HG02678 (cell line): ENCODE measurements around the gene EEF1A2.
"Not testable (repeated sequence)": the region's sequence is repeated elsewhere in the genome, so short reads cannot be mapped to it uniquely, and the experiment has no call there.

Experiments
- ATAC-seq: cut with Tn5 transposase; IDR thresholded peaks from one replicate; pipeline ENCODE4 v1.9.1; 2021; ENCODE audit warnings: mild to moderate bottlenecking, moderate library complexity; ENCODE audit not compliant: unreplicated experiment

Gene EEF1A2

DNA sequence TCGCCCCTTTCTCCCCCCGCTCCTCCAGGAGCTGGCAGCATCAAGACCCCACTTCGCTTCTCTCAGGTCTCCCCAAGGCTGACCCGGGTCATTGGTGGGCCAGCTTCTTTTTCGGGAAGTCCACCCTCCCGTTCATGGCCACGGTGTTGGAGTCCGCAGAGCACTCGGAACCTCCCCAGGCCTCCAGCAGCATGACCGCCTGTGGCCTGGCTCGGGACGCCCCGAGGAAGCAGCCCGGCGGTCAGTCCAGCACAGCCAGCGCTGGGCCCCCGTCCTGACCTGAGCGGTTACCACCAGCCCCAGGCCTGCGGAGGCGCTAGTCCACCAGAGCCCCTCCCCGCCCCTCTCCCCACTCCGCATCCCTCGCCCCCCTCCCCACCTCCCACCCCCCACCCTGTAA, 22.7 kb upstream of the EEF1A2 start:
- no peak for ATAC-seq

DNA sequence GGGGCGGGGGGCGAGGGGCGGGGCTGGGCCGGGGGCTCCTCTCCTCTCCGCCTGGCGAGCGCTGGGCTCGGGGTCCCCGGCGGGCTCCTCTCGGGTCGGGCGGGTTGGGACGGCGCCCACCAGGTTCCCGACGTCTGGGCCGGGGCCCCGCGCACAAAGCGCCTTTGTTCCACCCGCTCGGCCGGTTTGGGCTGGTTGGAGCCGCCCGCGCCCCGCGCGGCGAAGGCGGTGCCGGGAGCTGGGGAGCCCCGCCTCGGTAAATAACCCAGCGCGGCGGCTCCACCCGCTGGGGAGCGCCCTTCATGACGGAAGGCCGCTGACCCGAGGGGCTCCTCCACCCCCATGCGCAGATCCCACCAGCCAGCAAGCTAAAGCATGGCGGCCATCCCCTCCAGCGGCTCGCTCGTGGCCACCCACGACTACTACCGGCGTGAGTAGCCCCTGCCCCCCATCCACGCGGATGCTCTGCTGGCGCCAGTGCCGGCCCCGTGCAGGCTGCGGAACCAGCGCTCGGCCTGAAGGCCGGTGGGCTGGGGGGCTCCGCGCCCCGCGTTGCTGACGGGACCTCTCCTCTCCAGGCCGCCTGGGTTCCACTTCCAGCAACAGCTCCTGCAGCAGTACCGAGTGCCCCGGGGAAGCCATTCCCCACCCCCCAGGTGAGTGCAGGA, 22.2 kb upstream of the EEF1A2 start:
- ATAC-seq = peak; percentile 38

DNA sequence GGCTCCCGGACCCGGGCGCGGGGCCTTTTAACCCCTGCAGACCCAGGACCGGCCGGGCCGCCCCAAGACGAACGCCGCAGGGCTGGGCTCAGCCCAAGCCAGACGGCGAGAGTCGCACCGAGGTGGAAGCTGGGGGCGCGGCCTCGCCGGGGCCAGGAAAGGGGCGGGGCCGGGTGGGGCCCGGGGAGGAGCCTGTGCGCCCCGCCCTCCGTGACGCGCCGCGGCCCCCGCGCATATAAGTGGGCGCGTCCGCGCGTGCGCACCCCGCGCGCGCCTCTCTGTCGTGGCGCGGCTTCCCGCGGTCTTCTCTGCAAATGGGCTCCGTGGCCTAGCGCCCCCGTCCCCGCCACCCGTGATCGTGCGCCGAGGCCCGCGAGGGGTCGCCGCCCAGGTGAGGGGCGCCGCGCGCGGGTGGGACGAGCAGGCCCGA, 21.6 kb upstream of the EEF1A2 start, which contains the start of gene PPDPF:
PPDPF (plus strand) TSS at position 262 of the 430 bp plus-strand sequence. CDS start 544 bp downstream, outside the sequence.
- peak; percentile 81 for ATAC-seq

DNA sequence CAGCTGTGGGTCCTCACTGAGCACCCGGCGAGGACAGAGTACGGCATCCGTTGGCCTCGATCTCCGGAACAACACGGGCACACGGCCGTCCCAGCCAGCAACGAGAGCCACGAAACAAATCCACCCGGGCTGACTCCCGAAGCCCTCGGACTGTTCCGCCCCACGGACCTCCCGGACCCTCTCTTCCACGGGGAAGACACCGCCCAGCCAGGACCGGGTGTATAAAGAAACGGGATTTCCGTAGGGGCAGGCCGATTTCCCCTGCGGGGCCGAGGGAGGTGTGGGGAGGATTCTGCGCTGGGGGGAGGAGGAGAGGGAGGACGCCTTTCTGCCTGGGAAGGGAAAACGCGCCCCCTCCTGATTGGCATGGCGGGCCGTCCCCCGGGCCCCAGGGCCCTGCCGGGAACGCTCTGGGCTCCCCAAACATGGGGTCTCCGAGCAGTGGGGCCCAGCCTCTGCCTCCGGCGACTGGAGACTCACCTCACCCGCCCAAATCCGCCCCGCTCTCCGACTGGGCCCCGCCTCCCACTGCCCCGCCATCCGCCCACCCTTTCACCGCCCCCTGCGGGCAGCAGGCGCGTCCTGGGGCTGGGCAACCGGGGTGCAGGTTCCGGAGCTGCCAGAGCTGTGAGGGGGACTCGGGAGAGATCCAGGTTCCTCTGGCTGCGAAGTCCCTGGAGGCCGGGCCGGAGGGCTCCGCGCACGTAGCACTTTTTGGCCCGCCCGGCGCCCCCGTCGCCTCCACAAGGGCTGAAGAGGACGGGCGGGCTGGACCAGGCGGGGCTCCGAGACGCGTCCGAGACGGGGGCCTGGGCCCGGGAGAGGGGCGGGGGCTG, 21.0 kb upstream of the EEF1A2 start:
- peak; percentile 32 for ATAC-seq

DNA sequence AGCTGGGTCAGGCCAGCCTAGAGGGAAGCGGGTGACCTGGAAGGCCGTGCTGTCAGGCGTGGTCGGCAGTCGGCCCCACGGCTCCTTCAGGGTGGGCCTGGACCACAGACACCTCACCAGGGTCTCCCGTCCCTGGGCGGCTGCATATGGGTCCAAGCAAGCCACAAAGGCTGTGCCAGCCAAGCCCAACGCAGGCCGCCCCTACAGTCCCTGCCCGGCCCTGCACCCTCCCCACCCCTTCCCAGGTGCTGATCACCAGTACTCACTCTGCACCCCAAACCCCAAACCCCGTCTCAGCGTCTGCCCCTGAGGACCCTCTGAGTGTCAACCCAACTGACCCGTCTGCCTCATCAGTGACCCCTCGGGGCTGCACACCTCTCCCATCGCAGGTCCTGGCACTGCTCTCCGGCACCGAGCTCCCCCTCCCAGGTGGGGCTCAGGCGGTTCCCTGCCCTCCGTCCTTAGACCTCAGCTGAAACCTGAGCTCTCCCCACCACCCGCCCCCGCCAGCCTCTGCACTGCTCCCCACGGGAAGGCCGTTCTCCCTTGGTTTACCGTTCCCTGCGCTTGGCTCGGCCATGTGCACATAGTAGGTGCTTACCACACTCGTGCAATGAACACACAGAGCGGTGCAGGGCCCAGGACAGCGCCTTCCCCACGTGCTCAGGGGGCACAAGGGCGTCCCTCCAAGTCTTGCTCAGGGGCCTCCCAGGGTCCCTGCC, 20.2 kb upstream of the EEF1A2 start:
- ATAC-seq = no peak

DNA sequence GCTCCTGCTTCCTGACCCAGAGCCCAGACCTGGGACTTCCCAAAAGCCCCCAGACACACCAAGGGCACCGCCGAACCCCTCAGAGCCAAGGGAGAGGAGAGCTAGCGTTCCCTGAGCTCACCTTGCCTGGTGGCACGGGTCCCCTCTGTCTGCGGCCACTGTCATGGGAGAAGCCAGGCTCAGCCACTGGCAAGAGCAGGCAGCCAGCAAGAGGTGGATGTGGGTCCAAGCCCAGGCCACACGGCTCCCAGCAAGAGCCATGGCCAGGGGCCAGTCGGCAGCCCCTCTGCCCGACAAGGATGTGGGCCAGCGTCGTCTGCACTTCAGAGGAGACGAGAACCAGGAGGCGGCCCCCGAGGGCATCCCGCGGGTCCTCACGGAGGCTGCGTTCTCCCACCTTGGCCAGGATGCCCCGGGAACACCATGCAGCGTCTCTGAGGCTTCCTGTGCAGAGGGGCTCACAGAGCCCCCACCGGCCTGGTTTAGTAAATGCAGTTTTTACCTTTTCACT, 19.5 kb upstream of the EEF1A2 start:
- no peak for ATAC-seq

DNA sequence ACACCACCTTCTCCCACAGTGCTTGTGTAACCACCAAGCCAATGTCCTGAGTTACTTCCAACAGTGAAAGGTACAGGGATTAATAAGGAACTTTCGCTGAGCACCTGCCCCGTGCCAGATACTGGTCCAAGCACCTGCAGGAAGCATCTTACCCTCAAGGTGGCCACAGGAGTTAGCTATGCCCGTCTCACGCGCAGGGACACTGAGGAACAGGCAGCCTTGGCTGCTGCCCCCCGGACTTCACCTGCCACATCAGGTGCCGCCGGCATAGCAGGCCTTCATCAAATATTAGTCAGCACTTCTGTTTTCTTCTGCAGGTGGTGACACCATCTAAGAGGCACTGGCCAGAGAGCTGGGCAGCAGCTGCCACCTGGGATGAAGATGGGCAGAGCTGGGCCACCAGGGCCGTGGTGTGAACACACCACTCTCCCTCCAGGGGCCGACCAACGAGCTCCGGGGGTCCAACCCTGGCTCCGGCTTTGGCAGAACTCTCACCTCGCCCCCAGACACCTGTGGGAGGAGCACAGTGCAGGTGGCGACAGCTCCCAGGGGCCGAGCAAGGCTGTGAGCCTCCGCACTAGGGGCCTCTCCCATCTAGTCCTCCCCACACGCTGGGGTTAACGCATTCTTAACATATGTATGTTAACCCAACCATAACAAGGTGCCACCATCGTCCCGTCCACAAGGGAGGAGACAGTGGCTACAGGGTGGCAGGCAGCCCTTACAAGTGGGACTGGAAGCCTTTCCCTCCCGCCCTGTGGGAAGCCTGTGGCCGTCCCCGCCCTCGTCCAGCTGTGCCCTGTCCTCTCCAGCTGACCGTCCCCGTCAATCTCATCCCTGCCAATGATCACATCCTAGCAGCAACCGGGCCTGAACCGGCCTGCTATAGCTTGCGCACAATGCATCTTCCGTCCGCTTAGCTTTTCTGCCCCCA, 18.8 kb upstream of the EEF1A2 start:
- ATAC-seq = no peak

DNA sequence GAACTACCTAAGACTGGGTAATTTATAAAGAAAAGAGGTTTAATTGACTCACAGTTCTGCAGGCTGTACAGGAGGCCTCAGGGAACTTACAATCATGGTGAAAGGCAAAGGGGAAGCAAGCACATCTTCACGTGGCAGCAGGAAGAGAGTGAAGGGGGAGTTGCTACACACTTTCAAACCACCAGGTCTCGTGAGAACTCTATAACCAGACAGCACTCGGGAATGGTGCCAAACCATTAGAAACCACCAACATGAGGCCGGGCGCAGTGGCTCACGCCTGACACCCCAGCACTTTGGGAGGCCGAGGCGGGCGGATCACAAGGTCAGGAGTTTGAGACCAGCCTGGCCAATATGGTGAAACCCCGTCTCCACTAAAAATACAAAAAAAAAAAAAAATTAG, 15.6 kb upstream of the EEF1A2 start:
- ATAC-seq = not testable (repeated sequence)

DNA sequence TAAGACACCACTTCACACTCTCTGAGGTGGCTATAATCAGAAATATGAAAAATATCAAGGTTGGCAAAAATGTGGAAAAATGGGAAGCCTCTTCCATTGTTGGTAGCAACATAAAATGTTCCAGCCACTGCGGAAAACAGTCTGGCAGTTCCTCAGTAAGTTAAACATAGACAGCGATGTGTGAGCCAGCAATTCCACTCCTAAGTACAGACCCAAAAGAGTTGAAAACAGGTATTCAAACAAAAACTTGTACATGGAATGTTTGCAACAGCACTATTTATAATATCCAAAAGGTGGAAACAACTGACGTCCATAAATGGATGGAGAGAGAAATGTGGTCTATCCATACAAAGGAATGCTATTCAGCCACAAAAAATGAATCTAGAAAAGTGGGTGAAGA, 14.3 kb upstream of the EEF1A2 start:
- no peak for ATAC-seq

DNA sequence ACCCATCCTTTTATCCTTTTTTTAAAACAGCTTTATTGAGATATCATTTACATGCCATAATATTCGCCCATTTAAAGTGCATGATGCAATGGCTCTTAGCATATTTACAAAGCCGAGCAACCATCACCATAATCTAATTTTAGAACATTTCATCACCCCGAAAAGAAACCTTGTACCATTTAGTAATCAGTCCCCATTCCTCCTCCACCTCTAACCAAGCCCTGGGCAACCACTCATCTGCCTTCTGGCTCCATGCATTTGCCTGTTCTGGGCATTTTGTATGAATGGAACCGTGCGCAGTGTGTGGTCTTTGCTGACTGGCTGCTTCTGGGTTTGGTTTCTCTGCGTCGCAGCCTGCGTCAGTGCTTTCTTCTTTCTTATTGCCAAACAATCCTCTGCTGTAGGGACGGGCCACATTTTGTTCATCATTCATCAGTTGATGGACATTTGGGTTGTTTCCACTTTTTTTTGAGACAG, 10.2 kb upstream of the EEF1A2 start:
- ATAC-seq = no peak

DNA sequence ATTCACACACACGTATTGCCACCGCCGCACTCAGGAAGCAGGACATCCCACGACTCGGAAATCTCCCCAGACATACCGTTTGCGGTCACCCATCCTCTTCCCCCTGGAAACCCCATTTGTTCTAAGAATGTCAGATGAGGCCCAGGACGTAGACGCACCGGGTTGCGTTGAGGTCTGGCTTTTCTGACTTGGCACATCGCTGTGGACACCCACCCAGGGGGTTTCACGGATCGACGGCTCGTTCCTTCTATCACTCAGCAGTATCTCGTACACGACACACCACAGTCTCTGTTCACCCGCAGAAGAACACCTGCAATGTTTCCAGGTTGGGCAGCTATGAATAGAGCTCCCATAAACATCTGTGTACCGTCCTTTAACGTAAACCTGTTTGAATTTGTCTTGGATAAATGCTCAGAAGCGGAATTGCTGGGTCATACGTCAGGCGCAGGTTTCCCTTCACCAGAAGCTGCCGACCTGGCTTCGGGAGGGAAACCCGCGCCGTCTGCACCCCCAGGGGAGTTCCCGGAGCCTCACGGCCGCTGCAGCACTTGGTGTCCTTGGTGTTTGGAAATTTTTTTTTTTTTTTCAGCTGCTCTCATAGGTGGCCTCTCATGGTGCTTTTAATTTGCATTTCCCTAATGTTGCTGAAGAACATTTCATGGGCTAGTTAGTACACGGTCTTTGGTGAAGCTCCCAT, 9.3 kb upstream of the EEF1A2 start:
- ATAC-seq = no peak

DNA sequence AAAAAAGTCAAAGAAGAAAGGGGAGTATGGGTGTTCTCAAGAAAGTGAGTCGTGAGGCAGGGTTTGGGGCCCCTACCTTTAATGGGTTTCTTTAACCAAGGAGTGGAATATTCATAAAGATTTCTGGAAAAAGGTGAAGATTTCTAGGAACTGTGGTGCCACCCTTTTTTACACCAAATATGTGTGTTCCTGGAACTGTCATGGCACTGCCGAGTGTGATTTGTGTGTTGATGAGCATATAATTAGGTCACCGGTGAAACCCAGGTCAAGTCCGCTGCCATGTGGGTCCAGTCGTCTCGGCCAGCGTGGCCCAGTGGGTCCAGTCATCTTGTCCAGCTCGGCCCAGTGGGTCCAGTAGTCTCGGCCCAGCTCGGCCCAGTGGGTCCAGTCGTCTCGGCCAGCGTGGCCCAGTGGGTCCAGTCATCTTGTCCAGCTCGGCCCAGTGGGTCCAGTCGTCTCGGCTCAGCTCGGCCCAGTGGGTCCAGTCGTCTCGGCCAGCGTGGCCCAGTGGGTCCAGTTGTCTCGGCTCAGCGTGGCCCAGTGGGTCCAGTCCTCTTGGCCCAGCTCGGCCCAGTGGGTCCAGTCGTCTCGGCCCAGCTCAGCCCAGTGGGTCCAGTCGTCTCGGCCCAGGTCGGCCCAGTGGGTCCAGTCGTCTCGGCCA, 8.3 kb upstream of the EEF1A2 start:
- ATAC-seq = no peak

DNA sequence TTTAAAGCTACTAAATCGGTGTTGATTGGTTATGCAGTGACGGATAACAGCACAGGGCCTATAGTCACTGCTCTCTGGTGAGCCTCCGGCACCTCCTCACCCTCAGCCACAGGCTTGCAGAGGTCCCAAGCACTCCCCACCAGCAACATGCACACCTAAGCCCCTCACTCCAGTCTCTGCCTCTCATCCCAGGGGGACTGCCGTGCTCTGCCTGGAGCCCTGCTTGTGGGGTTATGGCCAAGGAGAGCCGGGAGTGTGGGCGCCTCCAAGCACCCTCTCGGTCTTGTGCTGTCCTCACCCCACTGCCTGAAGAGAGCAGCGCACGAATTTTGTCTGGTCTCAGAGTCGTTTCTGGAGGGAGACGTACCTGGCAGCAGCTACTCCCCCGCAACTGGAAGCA, 6.8 kb upstream of the EEF1A2 start:
- ATAC-seq = no peak

DNA sequence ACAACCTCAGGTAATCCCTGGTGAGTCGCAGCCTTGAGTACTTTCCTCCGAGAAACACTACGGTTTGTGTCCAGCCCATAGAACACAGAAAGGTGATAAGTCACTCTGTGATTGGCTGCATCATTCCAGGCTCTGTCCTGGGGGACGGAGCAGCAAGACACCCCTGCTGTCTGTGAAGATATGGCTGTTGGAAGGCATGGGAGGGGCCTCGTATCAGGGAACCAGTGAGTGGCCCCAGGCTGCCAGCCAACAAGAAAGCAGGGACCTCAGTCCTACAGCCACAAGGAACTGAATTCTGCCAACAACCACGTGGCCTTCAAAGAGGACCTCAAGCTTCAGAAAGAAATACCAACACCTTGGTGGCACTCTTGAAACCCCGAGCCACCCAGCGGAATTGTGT, 6.4 kb upstream of the EEF1A2 start:
- ATAC-seq = no peak

DNA sequence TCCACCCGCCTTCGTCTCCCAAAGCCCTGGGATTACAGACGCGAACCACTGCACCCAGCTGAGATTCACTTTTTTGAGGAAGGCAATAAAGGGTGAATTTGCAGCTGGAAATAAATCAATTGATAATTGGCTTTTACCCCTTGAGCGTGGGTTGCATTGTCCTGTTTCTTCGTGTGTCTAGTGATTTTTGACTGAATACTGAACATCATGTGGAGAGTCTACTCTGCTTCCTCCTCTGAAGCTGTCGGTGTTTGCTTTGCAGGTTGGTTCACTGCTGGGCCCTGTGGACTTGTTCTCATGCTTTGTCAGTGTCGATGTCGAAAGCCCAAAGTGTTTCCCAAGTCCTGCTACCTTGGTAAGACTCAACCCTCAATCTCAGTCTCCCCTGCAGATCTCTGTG, 5.8 kb upstream of the EEF1A2 start:
- no peak for ATAC-seq

DNA sequence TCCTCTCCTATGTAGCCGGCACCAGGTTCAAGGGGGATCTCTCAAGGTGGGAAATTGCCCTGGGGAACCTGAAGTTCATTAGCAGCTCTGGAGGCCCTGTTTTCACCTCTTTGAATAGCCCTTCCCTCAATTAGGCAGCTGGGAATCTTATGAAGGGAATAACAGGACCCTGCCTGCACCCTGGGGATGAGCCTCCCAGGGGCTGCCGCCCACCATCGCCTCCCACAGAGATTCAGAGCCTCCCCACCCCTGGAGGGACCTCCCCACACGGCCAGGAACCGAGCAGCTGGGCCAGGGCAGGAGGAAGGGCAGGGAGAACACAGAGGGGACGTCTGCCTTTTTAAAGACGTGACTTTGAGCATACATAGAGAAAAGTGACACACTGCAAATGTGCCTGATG, 4.6 kb upstream of the EEF1A2 start:
- ATAC-seq = no peak

DNA sequence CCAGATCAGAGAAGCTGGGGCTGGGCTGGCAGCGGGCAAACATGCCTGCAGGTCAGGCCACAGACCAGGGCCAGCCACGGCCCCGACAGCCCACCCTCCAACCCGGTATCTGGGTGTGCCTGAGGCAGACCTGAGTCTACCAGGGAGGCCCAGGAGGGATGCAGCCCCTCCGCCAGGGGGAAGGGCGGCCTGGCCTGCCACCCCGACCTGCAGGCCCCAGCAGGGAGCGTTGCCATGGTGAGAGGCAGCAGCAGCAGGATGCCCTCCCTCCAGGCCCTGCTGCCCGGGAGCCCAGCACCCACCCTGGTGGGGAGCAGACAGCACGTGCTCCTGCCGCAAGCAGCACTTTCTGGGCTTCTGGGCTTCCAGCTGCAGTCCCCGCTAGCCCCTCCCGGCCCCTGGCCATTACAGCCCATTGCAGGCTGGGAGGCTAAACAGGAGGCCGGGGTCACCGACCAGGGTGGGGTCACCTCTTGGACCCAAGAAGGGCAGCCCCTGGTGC, 3.8 kb upstream of the EEF1A2 start:
- ATAC-seq = no peak

DNA sequence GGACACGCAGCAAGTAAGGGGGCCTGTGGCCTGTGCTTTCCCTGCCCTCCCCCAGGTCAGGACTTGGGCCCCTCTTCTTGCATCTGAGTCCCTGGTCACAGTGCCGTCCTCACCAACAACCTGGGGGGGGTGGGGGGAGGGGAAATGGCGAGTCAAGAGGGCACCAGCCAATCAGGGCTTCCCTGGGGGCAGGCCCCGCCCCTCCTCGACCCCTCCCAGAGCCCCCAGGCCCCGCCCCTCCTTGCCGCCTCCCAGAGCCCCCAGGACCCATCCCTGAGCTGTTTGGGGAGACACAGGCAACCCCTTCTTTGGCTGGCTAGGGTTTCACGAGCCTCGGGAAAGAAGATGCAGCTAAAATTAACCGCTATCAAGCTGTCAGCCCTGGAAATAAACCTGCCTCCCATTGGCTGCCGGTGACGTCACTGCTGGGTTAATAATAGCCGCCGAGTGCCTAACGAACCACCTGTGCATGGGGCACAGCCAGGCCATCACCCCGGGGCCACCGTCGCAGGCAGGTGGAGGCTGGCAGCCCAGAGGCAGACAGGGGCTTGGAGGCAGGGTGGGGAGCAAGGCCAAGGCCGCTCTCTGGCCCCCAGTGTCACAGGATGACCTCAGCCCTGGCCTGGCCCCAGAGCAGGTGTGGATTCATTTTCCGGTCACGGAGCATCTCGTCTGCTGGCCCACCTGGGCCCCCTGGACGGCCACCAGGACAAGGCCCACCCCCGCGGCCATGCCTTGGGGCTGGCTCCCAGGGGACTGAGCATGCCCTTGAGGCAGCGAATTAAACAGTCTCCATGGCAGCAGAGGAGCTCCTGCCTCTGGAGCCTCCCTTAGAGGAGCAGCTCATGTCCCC, 3.2 kb upstream of the EEF1A2 start:
- no peak for ATAC-seq
